Right lobe of liver (tissue), 6 donors: ENCODE data around the gene MYOM3. TPM values are rescaled to one million over a fixed set of nuclear protein-coding genes. Genes with fewer than 3 reads are reported as not detected.

Experiments
- ATAC-seq, 4 donors: fragments of 200-7000 bp; cut with Tn5 transposase; one replicate each; pipeline ENCODE4 v1.9.1; 2020; ENCODE audit warnings: mild to moderate bottlenecking in 4 of 4, moderate library complexity in 4 of 4
- DNase-seq, 3 donors: peaks; one replicate each; pipeline ENCODE4 v3.0.0-alpha.2; 2020
- H3K27ac ChIP-seq, 3 donors: fragments of 200-600 bp; one replicate each; pipeline ENCODE4 v1.8.0; 2022
- H3K27me3 ChIP-seq, 2 donors: fragments of 200-600 bp; one replicate each; pipeline ENCODE4 v1.8.0; 2022
- H3K36me3 ChIP-seq, 4 donors: fragments of 200-600 bp; sonication (generic) in 1 of 4; one replicate each; pipeline versions ENCODE4 v1.5.1 to v1.8.0; 2017 to 2022; ENCODE audit warnings: control low read depth in 1 of 4
- H3K4me1 ChIP-seq, 4 donors: fragments of 200-600 bp; sonication (generic) in 1 of 4; one replicate each; pipeline versions ENCODE4 v1.5.1 to v1.8.0; 2017 to 2022; ENCODE audit warnings: control low read depth in 1 of 4
- H3K4me3 ChIP-seq, 3 donors: fragments of 200-600 bp; one replicate each; pipeline ENCODE4 v1.8.0; 2022
- H3K9me3 ChIP-seq, 4 donors: fragments of 200-600 bp; sonication (generic) in 1 of 4; one replicate each; pipeline versions ENCODE4 v1.5.1 to v1.8.0; 2017 to 2022; ENCODE audit warnings: control low read depth in 1 of 4
- POLR2A ChIP-seq: fragments of 450-650 bp; IDR thresholded peaks from one replicate; pipeline ENCODE4 v1.6.1; 2017; ENCODE audit warnings: antibody characterized with exemption, mild to moderate bottlenecking
- WGBS: methylation state at CpG from one replicate; pipeline ENCODE4 v1.1.6; 2018; ENCODE audit warnings: low coverage, low lambda C conversion rate; ENCODE audit not compliant: insufficient coverage; ENCODE audit errors: missing lambda C conversion rate; 5-methylcytosine and 5-hydroxymethylcytosine counted together
- intact Hi-C, 2 donors: fragments of 100-400 bp; cut with DNase I; formaldehyde crosslinking; loops; one replicate each; pipeline versions ENCODE4 v1.11.2 to v1.14.1; 2022
- total RNA-seq, 6 experiments: library from RNA; depleted of rRNA in 2 of 6; stranded (reverse); fragments of >200 nt in 2 of 6; fragmentation: NEBNext Ultra II Directional in 3 of 6; extraction: Animal tissue kit (Norgen Biotek cat#: 25700) in 3 of 6; gene quantifications; one replicate each; pipeline versions ENCODE4 v1.1.0 to v1.2.4, GENCODE V29; 2016 to 2023
- TF ChIP-seq, protein P1 (sequence below), 4 donors: fragments of 200-600 bp in 3 of 4; fragments of 450-650 bp in 1 of 4; IDR thresholded peaks; one replicate each; pipeline versions ENCODE4 v1.5.1 to v1.8.0; 2016 to 2022; ENCODE audit warnings: antibody characterized with exemption in 4 of 4, mild to moderate bottlenecking in 2 of 4
- donor health status: DM: no; HTN: yes; CAD: no.
- donor health status: DM: no; HTN: no; CAD: no.
- donor health status: DM: no; HTN: no; CAD: no.
- donor health status: DM: no; HTN: yes; CAD: no.
- donor health status: DM: no; HTN: yes; CAD: no.

The MYOM3 gene
- total RNA-seq, 6 experiments from 2014 or later, result 0.04 to 0.37 (median 0.13) TPM

GRCh38 chr1:24156542-24157260, 44.8 kb upstream of the MYOM3 start:
- Histone ChIP-seq H3K4me1 (peaks cover 0 to 14% (median 0%) of the 10 kb centered on the region in 4 donors), H3K9me3 (no peaks in the 10 kb centered on the region), H3K27ac (no peak overlapping the region), H3K4me3 (no peak overlapping the region), H3K27me3 (no peaks in the 10 kb centered on the region), H3K36me3 (peaks cover 0 to 21% (median 0%) of the 10 kb centered on the region in 4 donors)
- WGBS, result 88% methylated on average over 5 of the region's 18 CpGs
- TF ChIP-seq POLR2A, result no peak
- TF ChIP-seq, protein P1, sequence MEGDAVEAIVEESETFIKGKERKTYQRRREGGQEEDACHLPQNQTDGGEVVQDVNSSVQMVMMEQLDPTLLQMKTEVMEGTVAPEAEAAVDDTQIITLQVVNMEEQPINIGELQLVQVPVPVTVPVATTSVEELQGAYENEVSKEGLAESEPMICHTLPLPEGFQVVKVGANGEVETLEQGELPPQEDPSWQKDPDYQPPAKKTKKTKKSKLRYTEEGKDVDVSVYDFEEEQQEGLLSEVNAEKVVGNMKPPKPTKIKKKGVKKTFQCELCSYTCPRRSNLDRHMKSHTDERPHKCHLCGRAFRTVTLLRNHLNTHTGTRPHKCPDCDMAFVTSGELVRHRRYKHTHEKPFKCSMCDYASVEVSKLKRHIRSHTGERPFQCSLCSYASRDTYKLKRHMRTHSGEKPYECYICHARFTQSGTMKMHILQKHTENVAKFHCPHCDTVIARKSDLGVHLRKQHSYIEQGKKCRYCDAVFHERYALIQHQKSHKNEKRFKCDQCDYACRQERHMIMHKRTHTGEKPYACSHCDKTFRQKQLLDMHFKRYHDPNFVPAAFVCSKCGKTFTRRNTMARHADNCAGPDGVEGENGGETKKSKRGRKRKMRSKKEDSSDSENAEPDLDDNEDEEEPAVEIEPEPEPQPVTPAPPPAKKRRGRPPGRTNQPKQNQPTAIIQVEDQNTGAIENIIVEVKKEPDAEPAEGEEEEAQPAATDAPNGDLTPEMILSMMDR (IDR thresholded peaks at IDR 0.05), result no peak
- DNase-seq (peak in 1 of 3 donors; percentile 39), ATAC-seq (no peak)
- intact Hi-C loops, result no loop called here

DNA sequence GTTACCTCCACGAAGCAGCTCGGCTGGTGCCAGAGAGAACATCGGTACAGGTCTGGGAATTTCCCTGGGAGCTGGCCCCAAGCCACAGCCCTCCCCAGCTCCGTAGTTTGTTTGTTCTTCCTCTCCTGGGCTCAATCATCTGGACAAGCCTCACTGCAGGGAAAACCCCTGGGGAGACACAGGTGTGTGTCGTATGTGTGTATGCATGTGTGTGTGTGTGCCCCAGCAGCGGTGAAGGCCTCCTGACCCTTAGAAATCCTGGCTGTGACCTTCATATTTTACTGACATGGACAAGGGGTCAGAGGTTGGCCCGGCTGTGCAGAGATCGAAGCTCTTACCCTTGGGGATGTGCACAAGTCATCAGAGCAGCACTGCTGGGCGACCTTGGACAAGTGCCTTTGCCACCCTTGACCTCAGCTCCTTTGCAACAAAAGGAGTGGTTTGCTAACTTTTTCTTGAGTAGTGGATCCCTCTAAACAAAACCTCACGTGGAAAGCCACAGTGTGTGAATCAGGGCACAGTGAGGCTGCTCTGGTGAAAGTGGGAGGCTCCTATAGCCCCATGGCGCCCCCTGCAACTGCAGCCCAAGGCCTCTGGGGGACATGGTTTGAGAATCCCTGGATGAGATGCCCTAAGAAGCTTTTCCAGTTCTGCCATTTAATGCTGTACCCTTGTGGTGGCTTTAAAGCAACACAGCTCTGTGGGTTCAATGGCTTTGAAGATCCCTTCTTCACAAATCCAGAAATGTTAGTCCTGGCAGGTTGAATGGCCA, 43.3 kb upstream of the MYOM3 start:
- peak; percentile 40 to 73 (median 68) for ATAC-seq

GRCh38 chr1:24154215-24154614, 42.3 kb upstream of the MYOM3 start:
- DNase-seq (peak in 1 of 3 donors; percentile 5), ATAC-seq (no peak)
- 84% methylated on average over 8 of the region's 8 CpGs for WGBS
- intact Hi-C loops, result no loop called here
- Histone ChIP-seq H3K27ac (no peak overlapping the region), H3K36me3 (peaks cover 0 to 16% (median 0%) of the 10 kb centered on the region in 4 donors), H3K27me3 (no peaks in the 10 kb centered on the region), H3K4me3 (no peak overlapping the region), H3K9me3 (no peaks in the 10 kb centered on the region), H3K4me1 (peaks cover 0 to 28% (median 0%) of the 10 kb centered on the region in 4 donors)
- no peak for TF ChIP-seq POLR2A
- TF ChIP-seq, protein P1 (IDR thresholded peaks at IDR 0.05), result no peak

More for the DNA sequence above, 43.3 kb upstream of the MYOM3 start:
- peak; percentile 56 to 80 (median 66) for DNase-seq
- intact Hi-C loops, result no loop called here
- Histone ChIP-seq H3K27me3 (no peaks in the 10 kb centered on the region), H3K27ac (peak overlapping the region in 1 of 3 donors; percentile 47), H3K4me1 (peaks cover 0 to 28% (median 0%) of the 10 kb centered on the region in 4 donors), H3K36me3 (peaks cover 0 to 21% (median 0%) of the 10 kb centered on the region in 4 donors), H3K4me3 (no peak overlapping the region), H3K9me3 (no peaks in the 10 kb centered on the region)
- 47% methylated on average over 8 of the region's 11 CpGs for WGBS
- TF ChIP-seq POLR2A, result no peak
- TF ChIP-seq, protein P1 (IDR thresholded peaks at IDR 0.05), result peak in 1 of 4 donors; percentile 13

DNA sequence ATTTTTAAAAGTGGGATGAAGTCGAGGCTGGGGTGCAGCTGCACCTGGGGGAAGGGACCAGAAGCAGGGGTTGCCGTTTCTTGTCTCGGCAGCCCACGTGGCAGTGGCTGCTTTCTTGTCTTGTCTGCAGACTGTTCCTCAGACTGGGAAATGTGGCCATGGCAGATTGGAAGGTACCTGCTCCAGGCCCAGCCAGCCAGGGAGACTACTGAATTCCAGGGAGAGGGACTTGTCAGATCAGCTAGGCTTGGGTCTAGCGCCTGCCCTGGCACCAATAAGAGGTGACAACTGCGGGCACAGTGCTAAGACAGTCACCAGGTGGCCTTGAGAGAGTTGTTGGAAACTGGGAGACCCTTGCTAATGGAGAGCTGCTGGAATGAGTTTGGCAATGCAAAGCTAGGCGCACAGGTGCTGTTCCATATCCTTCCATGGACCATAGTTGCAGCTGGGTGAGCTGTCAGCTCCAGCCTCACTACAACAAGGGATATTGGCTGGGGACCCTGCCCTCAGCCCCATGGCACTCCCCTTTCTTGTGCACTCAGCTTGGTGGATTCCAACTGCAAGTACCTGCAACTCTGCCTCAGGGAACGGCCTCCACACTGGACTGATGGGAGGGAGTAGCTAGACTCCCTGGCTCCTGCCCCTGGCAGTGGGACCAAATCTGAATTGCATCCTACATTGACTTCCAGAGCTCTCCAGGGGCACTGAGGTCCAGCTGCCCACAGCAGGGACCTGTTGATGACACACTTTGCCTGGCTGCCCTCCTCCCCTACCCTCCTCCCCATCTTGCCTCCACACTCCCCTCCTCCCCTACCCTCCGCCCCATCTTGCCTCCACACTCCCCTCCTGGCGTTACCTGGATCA, 40.9 kb upstream of the MYOM3 start:
- Histone ChIP-seq H3K27me3 (no peaks in the 10 kb centered on the region), H3K9me3 (no peaks in the 10 kb centered on the region), H3K4me3 (no peak overlapping the region), H3K36me3 (peaks cover 0 to 13% (median 0%) of the 10 kb centered on the region in 4 donors), H3K4me1 (peaks cover 0 to 28% (median 0%) of the 10 kb centered on the region in 4 donors), H3K27ac (no peak overlapping the region)
- intact Hi-C loops, result no loop called here
- ATAC-seq (no peak), DNase-seq (peak in 1 of 3 donors; percentile 40)
- WGBS, result 100% methylated on average over 2 of the region's 10 CpGs
- no peak for TF ChIP-seq POLR2A
- TF ChIP-seq, protein P1 (IDR thresholded peaks at IDR 0.05), result no peak
